Natural killer cell (primary cell): ENCODE data around the gene PARD3B. TPM values are rescaled to one million over a fixed set of nuclear protein-coding genes. Genes with fewer than 3 reads are reported as not detected.

Experiments
- ATAC-seq, 3 donors: fragments of 150-1000 bp in 2 of 3; fragments of 200-7000 bp in 1 of 3; cut with Tn5 transposase; 1 replicate in 1 of 3; 2 replicates in 2 of 3; pipeline ENCODE4 v1.10.0; 2021; ENCODE audit warnings: mild to moderate bottlenecking in 2 of 3, moderate library complexity in 2 of 3
- DNase-seq, 2 donors: peaks; one replicate each; pipeline versions ENCODE4 v3.0.0 to v3.0.0-alpha.2; 2013 to 2021; ENCODE audit warnings: mixed read lengths in 1 of 2
- H3K27ac ChIP-seq: one replicate; pipeline ENCODE4 v1.5.1; 2013; ENCODE audit warnings: mild to moderate bottlenecking, low read length
- H3K27me3 ChIP-seq: one replicate; pipeline ENCODE4 v1.6.1; 2013; ENCODE audit warnings: low read length; ENCODE audit not compliant: control insufficient read depth, insufficient read depth
- H3K36me3 ChIP-seq: one replicate; pipeline ENCODE4 v1.6.1; 2013; ENCODE audit warnings: low read length; ENCODE audit not compliant: control insufficient read depth, insufficient read depth
- H3K4me1 ChIP-seq: one replicate; pipeline ENCODE4 v1.6.1; 2013; ENCODE audit warnings: low read length; ENCODE audit not compliant: control insufficient read depth, insufficient read depth
- H3K4me3 ChIP-seq: one replicate; pipeline ENCODE4 v1.5.1; 2013; ENCODE audit warnings: low read length
- H3K9me3 ChIP-seq: one replicate; pipeline ENCODE4 v1.6.1; 2013; ENCODE audit warnings: low read length; ENCODE audit not compliant: control insufficient read depth, insufficient read depth
- H3K27ac Mint-ChIP-seq, 2 donors: one replicate each; pipeline ENCODE4 v1.8.0; 2022; ENCODE audit warnings: mild to moderate bottlenecking in 2 of 2, mixed read lengths in 2 of 2, moderate library complexity in 1 of 2
- H3K27me3 Mint-ChIP-seq, 2 donors: one replicate each; pipeline ENCODE4 v1.8.0; 2022; ENCODE audit warnings: low read depth in 2 of 2, mixed read lengths in 2 of 2
- H3K36me3 Mint-ChIP-seq: one replicate; pipeline ENCODE4 v1.8.0; 2022; ENCODE audit warnings: mixed read lengths
- H3K4me1 Mint-ChIP-seq, 2 donors: one replicate each; pipeline ENCODE4 v1.8.0; 2022; ENCODE audit warnings: mixed read lengths in 2 of 2
- H3K4me3 Mint-ChIP-seq: one replicate; pipeline ENCODE4 v1.8.0; 2022; ENCODE audit warnings: mild to moderate bottlenecking, moderate library complexity, mixed read lengths
- H3K9me3 Mint-ChIP-seq, 2 donors: one replicate each; pipeline ENCODE4 v1.8.0; 2022; ENCODE audit warnings: mixed read lengths in 2 of 2
- CTCF ChIP-seq: fragments of 200-600 bp; IDR thresholded peaks from one replicate; pipeline ENCODE4 v1.8.0; 2022; ENCODE audit warnings: antibody characterized with exemption
- WGBS: methylation state at CpG from one replicate; pipeline ENCODE4 v1.1.7; 2013; ENCODE audit warnings: missing lambda C conversion rate; ENCODE audit not compliant: insufficient coverage; 5-methylcytosine and 5-hydroxymethylcytosine counted together
- intact Hi-C: fragments of 100-400 bp; cut with micrococcal nuclease; formaldehyde crosslinking; loops from one replicate; pipeline ENCODE4 v1.14.2; 2022
- total RNA-seq, 4 donors: library from RNA; stranded (reverse); fragments of 120-200 nt in 1 of 4; gene quantifications; one replicate each; pipeline versions ENCODE4 v1.2.3 to v1.2.4, GENCODE V29; 2013 to 2022

PARD3B gene
- total RNA-seq, 3 donors from 2014 or later (not counting 1 experiment from before 2014, with no cell fraction given): 0.13 to 0.45 TPM; not detected in 1

GRCh38 chr2:205070889-205071288, 525.6 kb downstream of the PARD3B start:
- H3K4me1 Mint-ChIP-seq: no peaks in the 10 kb centered on the region
- H3K27ac ChIP-seq: no peak overlapping the region

GRCh38 chr2:205073433-205074020, 528.3 kb downstream of the PARD3B start:
- ATAC-seq: no peak
- Mint-ChIP-seq H3K9me3 (no peaks in the 10 kb centered on the region), H3K27me3 (peaks cover 0 to 3% of the 10 kb centered on the region in 2 donors), H3K36me3 (no peaks in the 10 kb centered on the region), H3K4me3 (no peak overlapping the region), H3K27ac (no peak overlapping the region), H3K4me1 (no peaks in the 10 kb centered on the region)
- DNase-seq: no peak
- intact Hi-C loops: no loop called here
- H3K4me1 ChIP-seq: no peaks in the 10 kb centered on the region
- no CpG with 5 or more reads among the region's 2 CpGs for WGBS
- TF ChIP-seq CTCF: no peak
- H3K27ac ChIP-seq: no peak overlapping the region
- no peaks in the 10 kb centered on the region for H3K36me3 ChIP-seq
- H3K27me3 ChIP-seq: no peaks in the 10 kb centered on the region
- no peaks in the 10 kb centered on the region for H3K9me3 ChIP-seq
- H3K4me3 ChIP-seq: no peak overlapping the region

More at GRCh38 chr2:205070889-205071288, 525.6 kb downstream of the PARD3B start:
- Histone ChIP-seq H3K4me1 (no peaks in the 10 kb centered on the region), H3K4me3 (no peak overlapping the region), H3K36me3 (no peaks in the 10 kb centered on the region), H3K9me3 (no peaks in the 10 kb centered on the region), H3K27me3 (no peaks in the 10 kb centered on the region)
- DNase-seq (no peak), ATAC-seq (no peak)
- H3K9me3 Mint-ChIP-seq: no peaks in the 10 kb centered on the region
- no peak overlapping the region for H3K4me3 Mint-ChIP-seq
- TF ChIP-seq CTCF: no peak
- no peaks in the 10 kb centered on the region for H3K36me3 Mint-ChIP-seq
- H3K27me3 Mint-ChIP-seq: peaks cover 0 to 3% of the 10 kb centered on the region in 2 donors
- no peak overlapping the region for H3K27ac Mint-ChIP-seq
- intact Hi-C loops: no loop called here
- WGBS: no CpG with 5 or more reads among the region's 1 CpG

- Mint-ChIP-seq H3K36me3 (no peaks in the 10 kb centered on the region), H3K4me3 (no peak overlapping the region), H3K4me1 (no peaks in the 10 kb centered on the region), H3K27ac (no peak overlapping the region), H3K27me3 (no peaks in the 10 kb centered on the region), H3K9me3 (no peaks in the 10 kb centered on the region)
- H3K36me3 ChIP-seq: no peaks in the 10 kb centered on the region
- H3K4me3 ChIP-seq: no peak overlapping the region
- H3K27ac ChIP-seq: no peak overlapping the region
- no peaks in the 10 kb centered on the region for H3K9me3 ChIP-seq
- H3K27me3 ChIP-seq: no peaks in the 10 kb centered on the region
- H3K4me1 ChIP-seq: no peaks in the 10 kb centered on the region
- no peak for TF ChIP-seq CTCF
- intact Hi-C loops: no loop called here
- ATAC-seq: no peak
- 95% methylated on average over 3 of the region's 3 CpGs for whole genome bisulfite sequencing
- peak in 1 of 2 donors; percentile 26 for DNase-seq
These were observed 531.1 kb downstream of the PARD3B start for GRCh38 chr2:205076405-205076804.

- no peak for ATAC-seq
- H3K27me3 ChIP-seq: no peaks in the 10 kb centered on the region
- Mint-ChIP-seq H3K9me3 (no peaks in the 10 kb centered on the region), H3K4me1 (no peaks in the 10 kb centered on the region), H3K36me3 (no peaks in the 10 kb centered on the region), H3K27ac (no peak overlapping the region), H3K4me3 (no peak overlapping the region), H3K27me3 (no peaks in the 10 kb centered on the region)
- no peak overlapping the region for H3K4me3 ChIP-seq
- WGBS: 27% methylated on average over 2 of the region's 3 CpGs
- DNase-seq: peak in 1 of 2 donors; percentile 62
- peak overlapping the region; percentile 9 for H3K27ac ChIP-seq
- H3K4me1 ChIP-seq: no peaks in the 10 kb centered on the region
- no peak for TF ChIP-seq CTCF
- no peaks in the 10 kb centered on the region for H3K36me3 ChIP-seq
- H3K9me3 ChIP-seq: no peaks in the 10 kb centered on the region
- intact Hi-C loops: no loop called here
These were observed 531.9 kb downstream of the PARD3B start for GRCh38 chr2:205077159-205077558.
